Activated CD4-positive, alpha-beta T cell treated with anti-CD3 and anti-CD28 coated beads for 4 hours (primary cell): ENCODE results near the gene AIDA.

Source experiments
- DNase-seq, 2 donors: peaks; one replicate each; pipeline ENCODE4 v3.0.0-alpha.2; 2020

AIDA gene

DNA sequence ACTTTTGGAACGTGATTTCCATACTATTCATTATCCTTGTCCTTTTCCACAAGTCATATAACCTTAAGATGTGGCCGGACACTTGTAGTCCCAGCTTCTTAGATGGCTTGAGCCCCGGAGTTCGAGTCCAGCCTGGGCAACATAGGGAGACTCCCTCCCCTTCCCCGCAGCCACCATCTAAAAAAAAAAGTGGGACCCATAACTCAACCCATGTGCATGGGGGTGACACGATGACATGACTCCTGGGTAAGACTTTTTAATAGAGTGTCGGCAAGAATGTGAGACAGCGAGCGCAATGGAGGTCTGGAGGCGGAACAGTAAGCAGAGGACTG, 68.7 kb downstream of the AIDA start:
- DNase-seq, result no peak

DNA sequence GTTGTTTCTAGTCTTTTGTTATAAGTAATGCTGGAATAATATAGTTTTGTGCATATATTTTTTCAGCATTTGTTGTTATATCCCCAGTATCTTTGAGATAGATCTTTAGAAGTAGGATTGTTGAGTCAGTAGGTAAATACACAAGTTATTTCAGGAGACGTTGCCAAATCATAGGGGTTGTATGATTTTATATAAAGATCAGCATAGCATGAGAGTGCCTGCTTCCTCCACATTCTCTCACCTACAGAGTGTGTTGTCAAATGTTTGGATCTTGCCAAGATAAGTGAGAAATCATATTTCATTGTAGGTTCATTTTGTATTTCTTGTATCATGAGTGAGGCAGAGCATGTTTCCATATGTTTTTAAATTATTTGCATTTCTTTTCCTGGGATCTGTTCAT, 69.8 kb downstream of the AIDA start:
- no peak for DNase-seq

GRCh38 chr1:222641269-222641948, 70.9 kb downstream of the AIDA start:
- no peak for DNase-seq

DNA sequence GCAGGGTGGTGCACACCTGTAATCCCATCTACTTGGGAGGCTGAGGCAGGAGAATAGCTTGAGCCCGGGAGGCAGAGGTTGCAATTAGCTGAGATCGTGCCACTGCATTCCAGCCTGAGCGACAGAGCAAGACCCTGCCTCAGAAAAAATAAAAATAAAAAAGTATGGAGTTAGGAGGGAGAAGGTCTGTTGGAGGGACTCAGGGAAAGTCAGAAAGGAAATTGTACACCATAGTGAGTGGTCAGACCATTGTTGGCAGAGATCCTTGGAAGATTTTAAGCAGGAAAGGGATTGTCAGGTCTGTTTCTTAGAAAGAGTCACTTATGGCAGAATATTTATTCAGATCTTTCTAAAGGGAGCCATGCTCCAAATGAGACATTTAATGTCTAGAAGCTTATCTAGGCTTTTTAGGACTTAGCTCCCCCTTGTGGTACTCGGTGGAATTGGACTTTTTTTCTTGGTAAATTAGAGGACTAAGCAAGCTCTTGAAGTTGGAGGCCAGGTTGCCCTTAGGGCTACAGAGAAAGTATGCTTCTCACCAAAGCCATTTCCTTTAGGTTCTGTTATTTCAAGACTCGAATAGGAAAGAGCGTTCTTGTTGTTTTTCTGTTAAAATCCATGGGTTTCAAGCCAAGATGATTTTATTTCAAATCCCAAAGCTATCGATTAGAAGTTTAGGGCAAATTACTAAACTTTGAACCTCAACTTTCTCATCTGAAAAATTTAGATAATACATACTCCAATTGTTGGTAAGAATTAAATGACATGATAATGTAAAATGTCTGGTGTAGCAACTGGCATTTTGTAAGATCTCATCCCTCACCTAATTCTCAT, 77.9 kb downstream of the AIDA start:
- peak; percentile 58 to 84 for DNase-seq

- no peak for DNase-seq
Observed at GRCh38 chr1:222632749-222633148, 79.5 kb downstream of the AIDA start.

DNA sequence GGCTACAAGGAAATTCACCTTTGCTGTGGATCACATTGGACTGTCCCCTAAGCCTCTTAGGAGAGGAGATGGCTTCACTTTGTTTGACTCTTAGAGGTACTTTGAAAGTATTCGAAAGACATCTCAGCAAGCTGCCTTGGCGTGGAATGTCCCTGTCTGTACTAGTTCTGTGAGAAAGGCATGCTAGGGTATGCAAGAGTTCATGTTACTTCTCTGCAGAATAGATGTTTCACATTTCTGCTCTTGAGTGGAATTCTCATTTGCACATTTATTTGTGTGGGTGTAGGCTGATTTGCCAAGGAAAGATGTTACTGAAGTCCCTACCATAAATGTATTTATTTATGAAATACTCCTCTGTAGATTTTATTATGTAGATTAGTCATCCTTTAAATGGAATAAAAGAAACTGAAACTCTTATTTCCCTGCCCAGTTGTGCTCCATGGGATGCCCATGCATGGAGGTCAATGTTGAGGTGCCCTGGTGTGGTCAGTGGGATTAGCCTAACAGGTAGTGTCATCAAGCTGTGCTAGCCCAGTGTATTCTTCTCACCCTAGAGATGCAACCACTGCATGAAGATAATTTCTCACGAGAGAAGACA, 80.6 kb downstream of the AIDA start:
- no peak for DNase-seq

GRCh38 chr1:222629921-222630535, 82.3 kb downstream of the AIDA start:
- DNase-seq, result no peak

DNA sequence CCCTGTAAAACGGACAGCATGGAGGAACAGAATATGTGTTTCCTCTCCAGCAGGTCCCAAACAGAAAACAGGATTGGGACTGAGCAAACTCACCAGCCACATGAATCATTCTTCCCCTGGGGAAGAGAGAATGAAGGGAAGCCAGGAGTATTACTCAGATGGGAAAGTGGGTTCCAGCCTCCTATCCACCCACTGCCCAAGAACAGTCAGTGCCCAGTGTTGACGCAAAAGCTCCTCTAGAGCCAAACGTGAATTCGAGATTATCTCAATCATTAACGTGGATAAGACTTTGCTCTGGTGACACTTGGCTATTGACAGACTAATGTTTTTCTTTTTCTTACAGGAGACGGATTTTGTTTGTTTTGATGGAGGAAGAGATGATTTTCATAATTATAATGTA, 85.1 kb downstream of the AIDA start:
- DNase-seq, result no peak

DNA sequence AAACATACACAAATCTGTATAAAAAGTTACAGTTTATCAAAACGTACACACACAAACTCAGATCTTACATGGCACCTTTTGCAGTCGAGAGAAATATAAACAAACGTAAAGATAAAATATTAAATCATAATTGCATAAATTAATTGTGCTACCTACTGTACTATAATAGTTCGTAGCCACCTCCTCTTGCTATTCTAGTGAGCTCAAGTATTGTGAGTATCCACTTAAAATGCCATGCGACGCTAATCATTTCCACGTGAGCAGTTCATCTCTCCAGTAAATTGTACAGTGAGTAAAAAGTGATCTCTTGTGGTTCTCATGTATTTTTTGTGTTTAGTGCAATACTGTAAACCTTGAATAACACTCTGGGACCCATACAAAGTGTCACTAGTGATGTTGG, 88.1 kb downstream of the AIDA start:
- no peak for DNase-seq

DNA sequence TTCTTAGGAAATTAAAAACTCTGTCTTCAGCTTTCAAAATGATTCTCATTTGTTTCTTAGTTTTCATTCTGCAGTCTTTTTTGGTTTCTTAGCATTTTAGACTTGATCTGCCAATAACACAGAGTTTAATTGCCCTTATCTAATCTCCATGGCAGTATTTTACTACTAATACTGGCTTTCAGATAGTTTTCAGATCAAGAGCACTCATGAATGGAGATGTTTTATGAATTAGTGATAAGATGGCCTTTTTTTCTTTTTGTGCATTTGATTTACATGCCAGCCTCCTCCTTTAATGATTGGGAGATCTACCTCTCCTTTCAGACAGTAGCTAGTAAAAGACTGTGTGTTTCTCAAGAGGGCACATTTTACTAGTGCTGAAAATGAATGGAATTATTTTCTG, 88.8 kb downstream of the AIDA start:
- DNase-seq, result no peak

GRCh38 chr1:222622765-222623164, 89.5 kb downstream of the AIDA start:
- no peak for DNase-seq

- no peak for DNase-seq
Observed at GRCh38 chr1:222620566-222620965, 91.7 kb downstream of the AIDA start.

DNA sequence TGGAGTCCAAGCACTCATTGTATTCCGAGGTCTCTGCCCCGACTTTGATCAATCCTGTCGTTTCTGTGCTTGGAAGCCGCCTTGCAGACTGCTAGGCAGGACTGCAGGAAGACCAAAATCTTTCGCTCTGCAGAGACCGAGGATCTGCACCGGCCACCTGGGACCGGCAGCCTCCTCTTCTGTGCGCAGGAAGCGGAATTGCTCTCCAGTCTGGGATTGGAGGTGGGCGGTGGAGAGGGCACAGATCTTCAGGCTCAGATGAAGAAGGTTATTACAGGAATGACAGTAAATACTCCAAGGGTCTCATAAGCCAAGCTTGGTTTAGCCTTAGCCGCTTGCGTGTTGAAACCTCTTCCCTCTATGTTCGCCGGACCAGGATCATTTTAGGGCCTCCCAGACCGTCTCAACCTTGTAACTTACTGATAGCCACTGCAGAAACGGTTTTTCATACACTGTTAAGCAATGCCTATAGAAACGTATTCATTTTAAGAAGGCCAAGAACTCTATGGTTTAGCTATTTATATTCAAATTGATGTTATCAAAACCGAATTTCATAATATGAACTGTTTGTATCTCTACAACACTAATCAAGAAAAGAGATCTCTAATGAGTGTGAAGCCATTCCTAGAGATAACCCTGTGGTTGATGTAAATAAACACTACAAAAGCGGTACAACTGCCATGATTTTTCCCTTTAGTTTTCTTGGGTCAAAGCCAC, 93.3 kb downstream of the AIDA start:
- no peak for DNase-seq
